PFSK-1 (cell line): ENCODE results near the gene BCOR.

ENCODE experiments used
- FOXP2 ChIP-seq: optimal IDR thresholded peaks from 2 replicates; pipeline ENCODE3; 2011; ENCODE audit warnings: borderline replicate concordance, control low read depth, inconsistent platforms; ENCODE audit not compliant: insufficient read depth; ENCODE audit errors: extremely low read length, extremely low read depth
- POLR2AphosphoS5 ChIP-seq: IDR thresholded peaks from 2 replicates; pipeline ENCODE4 v1.6.1; 2012; ENCODE audit warnings: low read depth, mild to moderate bottlenecking, control low read depth, low read length, moderate library complexity
- SIN3A ChIP-seq: IDR thresholded peaks from 2 replicates; pipeline ENCODE4 v1.6.1; 2012; ENCODE audit warnings: mild to moderate bottlenecking, low read length, moderate library complexity, borderline replicate concordance; ENCODE audit not compliant: insufficient read depth
- TAF1 ChIP-seq: IDR thresholded peaks from 2 replicates; pipeline ENCODE4 v1.6.1; 2012; ENCODE audit warnings: low read length, control low read depth, borderline replicate concordance; ENCODE audit not compliant: insufficient read depth
- TF ChIP-seq, protein P1 (sequence below), 2 experiments: IDR thresholded peaks; 2 replicates each; pipeline versions ENCODE4 v1.6.1 to v1.8.0; 2011 to 2012; ENCODE audit warnings: low read depth in 2 of 2, low read length in 2 of 2, control low read depth in 1 of 2, inconsistent platforms in 1 of 2, mild to moderate bottlenecking in 1 of 2, moderate library complexity in 1 of 2; ENCODE audit not compliant: insufficient read depth in 1 of 2

DNA sequence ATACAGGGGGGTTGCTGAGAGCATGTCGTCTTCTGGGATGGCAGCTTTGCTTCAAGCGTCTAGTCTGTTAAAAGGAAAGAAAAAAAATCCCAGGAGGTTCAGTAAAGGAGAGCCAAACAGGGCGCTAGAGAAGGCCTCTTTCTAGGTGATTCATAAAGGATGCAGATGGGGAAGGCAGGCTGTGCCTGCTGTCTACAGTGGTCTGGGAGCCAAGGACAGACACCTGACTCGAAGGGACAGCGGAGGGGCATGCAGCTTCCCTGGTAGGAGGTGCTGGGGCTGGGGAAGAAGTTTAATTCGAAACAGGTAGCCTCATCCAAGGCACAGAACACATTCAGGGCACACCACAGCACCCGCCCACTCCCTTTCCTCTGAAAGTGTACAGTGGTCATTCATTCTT, 19.9 kb downstream of the BCOR start:
- TF ChIP-seq POLR2AphosphoS5 (no peak), FOXP2 (no peak), SIN3A (no peak), TAF1 (no peak)
- TF ChIP-seq, protein P1, sequence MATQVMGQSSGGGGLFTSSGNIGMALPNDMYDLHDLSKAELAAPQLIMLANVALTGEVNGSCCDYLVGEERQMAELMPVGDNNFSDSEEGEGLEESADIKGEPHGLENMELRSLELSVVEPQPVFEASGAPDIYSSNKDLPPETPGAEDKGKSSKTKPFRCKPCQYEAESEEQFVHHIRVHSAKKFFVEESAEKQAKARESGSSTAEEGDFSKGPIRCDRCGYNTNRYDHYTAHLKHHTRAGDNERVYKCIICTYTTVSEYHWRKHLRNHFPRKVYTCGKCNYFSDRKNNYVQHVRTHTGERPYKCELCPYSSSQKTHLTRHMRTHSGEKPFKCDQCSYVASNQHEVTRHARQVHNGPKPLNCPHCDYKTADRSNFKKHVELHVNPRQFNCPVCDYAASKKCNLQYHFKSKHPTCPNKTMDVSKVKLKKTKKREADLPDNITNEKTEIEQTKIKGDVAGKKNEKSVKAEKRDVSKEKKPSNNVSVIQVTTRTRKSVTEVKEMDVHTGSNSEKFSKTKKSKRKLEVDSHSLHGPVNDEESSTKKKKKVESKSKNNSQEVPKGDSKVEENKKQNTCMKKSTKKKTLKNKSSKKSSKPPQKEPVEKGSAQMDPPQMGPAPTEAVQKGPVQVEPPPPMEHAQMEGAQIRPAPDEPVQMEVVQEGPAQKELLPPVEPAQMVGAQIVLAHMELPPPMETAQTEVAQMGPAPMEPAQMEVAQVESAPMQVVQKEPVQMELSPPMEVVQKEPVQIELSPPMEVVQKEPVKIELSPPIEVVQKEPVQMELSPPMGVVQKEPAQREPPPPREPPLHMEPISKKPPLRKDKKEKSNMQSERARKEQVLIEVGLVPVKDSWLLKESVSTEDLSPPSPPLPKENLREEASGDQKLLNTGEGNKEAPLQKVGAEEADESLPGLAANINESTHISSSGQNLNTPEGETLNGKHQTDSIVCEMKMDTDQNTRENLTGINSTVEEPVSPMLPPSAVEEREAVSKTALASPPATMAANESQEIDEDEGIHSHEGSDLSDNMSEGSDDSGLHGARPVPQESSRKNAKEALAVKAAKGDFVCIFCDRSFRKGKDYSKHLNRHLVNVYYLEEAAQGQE (IDR thresholded peaks at IDR 0.05; ENCODE audit: insufficient read depth in 1 of 2, low read depth in 2 of 2, low read length in 2 of 2): no peak
